HepG2 (cell line): ENCODE results near the gene MPZ. TPM values are rescaled to one million over a fixed set of nuclear protein-coding genes. Genes with fewer than 3 reads are reported as not detected.
A peak's percentile ranks its signal among the peaks of the same experiment; 100 is the strongest.

Source experiments
- ATAC-seq: fragments of 200-7000 bp; cut with Tn5 transposase; 3 replicates; pipeline ENCODE4 v1.9.1; 2020; ENCODE audit warnings: mild to moderate bottlenecking, moderate library complexity
- BruUV-seq: library from RNA; stranded (reverse); fragments of 400-500 nt; replicated peaks from 2 replicates; lab custom pipeline; 2021; lab: Mats Ljungman, UMichigan
- CTCF ChIA-PET: fragments of 300-600 bp; formaldehyde crosslinking; extraction: SDS; loops from one replicate; lab custom pipeline; 2021; ENCODE audit warnings: low total read pairs, inconsistent platforms, low intra/inter-chr PET ratio; lab: Yijun Ruan, JAX
- POLR2A ChIA-PET: fragments of 350-600 bp; sonication (Branson Sonifier 250); formaldehyde crosslinking; loops from one replicate; lab custom pipeline; 2020; ENCODE audit warnings: antibody characterized with exemption, inconsistent platforms; lab: Yijun Ruan, JAX
- DNase-seq: peaks from one replicate; pipeline ENCODE4 v3.0.0-alpha.2; 2015; ENCODE audit warnings: low spot score
- FAIRE-seq: peaks from 3 replicates; lab custom pipeline; 2011; peaks lifted over from hg19 to GRCh38; lab: Jason Lieb, UNC
- H2AFZ ChIP-seq: one replicate; pipeline ENCODE4 v1.6.1; 2011; ENCODE audit warnings: low read length, inconsistent platforms
- H3K27ac ChIP-seq: fragments of 300-600 bp; 3 replicates; pipeline ENCODE4 v1.8.0; 2011; ENCODE audit warnings: mixed run types, mild to moderate bottlenecking, mixed read lengths, low read length, inconsistent platforms; ENCODE audit not compliant: insufficient read depth; ENCODE audit errors: extremely low read length
- H3K27me3 ChIP-seq, 2 experiments: fragments of 200-600 bp in 1 of 2; 2 replicates in 1 of 2; 3 replicates in 1 of 2; pipeline versions ENCODE4 v1.6.0 to v1.8.0; 2011; ENCODE audit warnings: low read length in 2 of 2, mild to moderate bottlenecking in 2 of 2, moderate library complexity in 2 of 2, inconsistent platforms in 1 of 2; ENCODE audit not compliant: insufficient read depth in 2 of 2, control insufficient read depth in 1 of 2
- H3K36me3 ChIP-seq, 2 experiments: fragments of 200-600 bp in 1 of 2; replicated peaks in 1 of 2; 2 replicates in 1 of 2; 3 replicates in 1 of 2; pipeline versions ENCODE4 v1.5.1 to v1.8.0; 2011; ENCODE audit warnings: low read length in 2 of 2, inconsistent platforms in 1 of 2; ENCODE audit not compliant: insufficient read depth in 2 of 2, control insufficient read depth in 1 of 2
- H3K4me1 ChIP-seq: 2 replicates; pipeline ENCODE4 v1.5.1; 2012; ENCODE audit warnings: low read length, inconsistent platforms; ENCODE audit not compliant: insufficient read depth
- H3K4me2 ChIP-seq: 2 replicates; pipeline ENCODE4 v1.6.0; 2011; ENCODE audit warnings: low read depth, low read length, inconsistent platforms
- H3K4me3 ChIP-seq, 3 experiments: fragments of 200-600 bp in 1 of 3; sonication (generic), shearing (Covaris generic) in 1 of 3; replicated peaks in 1 of 3; 2 replicates each; pipeline ENCODE4 v1.5.1; 2011 to 2016; ENCODE audit warnings: low read length in 3 of 3, inconsistent platforms in 2 of 3, low read depth in 2 of 3, mild to moderate bottlenecking in 2 of 3, control low read depth in 1 of 3, mixed read lengths in 1 of 3; ENCODE audit not compliant: insufficient read depth in 1 of 3
- H3K79me2 ChIP-seq: one replicate; pipeline ENCODE4 v1.6.1; 2011; ENCODE audit warnings: low read length, inconsistent platforms; ENCODE audit not compliant: insufficient read depth
- H3K9ac ChIP-seq: 2 replicates; pipeline ENCODE4 v1.6.0; 2011; ENCODE audit warnings: mild to moderate bottlenecking, low read depth, low read length, inconsistent platforms; ENCODE audit not compliant: insufficient read depth
- H3K9me3 ChIP-seq: 2 replicates; pipeline ENCODE4 v1.5.1; 2012; ENCODE audit warnings: mild to moderate bottlenecking, low read length
- H4K20me1 ChIP-seq: 2 replicates; pipeline ENCODE4 v1.6.0; 2011; ENCODE audit warnings: inconsistent platforms, mild to moderate bottlenecking, low read length, moderate library complexity; ENCODE audit not compliant: insufficient read depth
- CSRNP2 ChIP-seq: sonication (generic); formaldehyde crosslinking; conservative IDR thresholded peaks from 2 replicates; pipeline ENCODE4 v1.8.0; 2022; ENCODE audit warnings: low read depth, missing genetic modification reagents
- ISX ChIP-seq: sonication (generic); formaldehyde crosslinking; conservative IDR thresholded peaks from 2 replicates; pipeline ENCODE4 v1.5.0; 2020; ENCODE audit warnings: missing genetic modification reagents
- MAFG ChIP-seq: sonication (generic); formaldehyde crosslinking; IDR thresholded peaks from 2 replicates; pipeline ENCODE4 v1.5.1; 2020; ENCODE audit warnings: mild to moderate bottlenecking, missing genetic modification reagents
- NR2C2 ChIP-seq: sonication (generic); formaldehyde crosslinking; IDR thresholded peaks from 2 replicates; pipeline ENCODE4 v1.4.0; 2020; ENCODE audit warnings: missing genetic modification reagents, mild to moderate bottlenecking, moderate library complexity, borderline replicate concordance
- NR2F6 ChIP-seq, 2 experiments: IDR thresholded peaks; 2 replicates each; pipeline ENCODE4 v1.6.1; 2016; ENCODE audit warnings: antibody characterized with exemption in 1 of 2, mild to moderate bottlenecking in 1 of 2
- PHB2 ChIP-seq: fragments of 450-650 bp; IDR thresholded peaks from 2 replicates; pipeline ENCODE4 v1.6.1; 2018; ENCODE audit not compliant: partially characterized antibody
- POGZ ChIP-seq: sonication (generic); formaldehyde crosslinking; IDR thresholded peaks from 2 replicates; pipeline ENCODE4 v1.4.0; 2020; ENCODE audit warnings: mild to moderate bottlenecking, missing genetic modification reagents
- POLR2G ChIP-seq: fragments of 200-400 bp; formaldehyde crosslinking; IDR thresholded peaks from 2 replicates; pipeline ENCODE4 v1.6.1; 2018; ENCODE audit warnings: mild to moderate bottlenecking, low read depth, low read length, moderate library complexity
- PRMT3 ChIP-seq: sonication (generic); formaldehyde crosslinking; IDR thresholded peaks from 2 replicates; pipeline ENCODE4 v1.8.1; 2022; ENCODE audit warnings: low read depth, mild to moderate bottlenecking, moderate library complexity, missing genetic modification reagents, borderline replicate concordance
- SMC3 ChIP-seq: IDR thresholded peaks from 2 replicates; pipeline ENCODE4 v1.6.1; 2011; ENCODE audit warnings: low read length, improper control_type of control experiment
- ZBTB10 ChIP-seq: sonication (generic); formaldehyde crosslinking; IDR thresholded peaks from 2 replicates; pipeline ENCODE4 v1.4.0; 2020; ENCODE audit warnings: missing genetic modification reagents, borderline replicate concordance
- ZBTB14 ChIP-seq: sonication (generic); formaldehyde crosslinking; IDR thresholded peaks from 2 replicates; pipeline ENCODE4 v1.4.0; 2020; ENCODE audit warnings: missing genetic modification reagents
- ZNF251 ChIP-seq: sonication (generic); formaldehyde crosslinking; IDR thresholded peaks from 2 replicates; pipeline ENCODE4 v1.9.0; 2021; ENCODE audit warnings: mild to moderate bottlenecking, missing genetic modification reagents
- ZNF30 ChIP-seq: sonication (generic); formaldehyde crosslinking; IDR thresholded peaks from 2 replicates; pipeline ENCODE4 v1.5.0; 2020; ENCODE audit warnings: mild to moderate bottlenecking, missing genetic modification reagents
- ZNF614 ChIP-seq: IDR thresholded peaks from 2 replicates; pipeline ENCODE4 v1.6.1; 2018; ENCODE audit warnings: missing biosample characterization, missing genetic modification reagents, inconsistent platforms, borderline replicate concordance
- ZNF7 ChIP-seq: IDR thresholded peaks from 2 replicates; pipeline ENCODE4 v1.6.1; 2016; ENCODE audit warnings: missing biosample characterization, missing genetic modification reagents
- ZNF883 ChIP-seq: sonication (generic); formaldehyde crosslinking; IDR thresholded peaks from 2 replicates; pipeline ENCODE4 v1.5.1; 2020; ENCODE audit warnings: mild to moderate bottlenecking, missing genetic modification reagents; ENCODE audit errors: not compliant biosample characterization
- WGBS: methylation state at CpG from one replicate; pipeline ENCODE4 v1.1.6; 2017; ENCODE audit warnings: low lambda C conversion rate; 5-methylcytosine and 5-hydroxymethylcytosine counted together
- in situ Hi-C: cut with HindIII; loops from 2 replicates; pipeline ENCODE4 v1.10.0; 2017; ENCODE audit warnings: low pct_unique_long_range_greater_than_20kb; ENCODE audit not compliant: extremely low pct_ligation_motif_present
- intact Hi-C: fragments of 100-400 bp; cut with micrococcal nuclease; formaldehyde crosslinking; loops from one replicate; pipeline ENCODE4 v1.10.0; 2022; ENCODE audit not compliant: unreplicated experiment
- polyA plus RNA-seq, 8 experiments: library from polyadenylated mRNA; depleted of rRNA in 3 of 8; stranded (reverse) in 7 of 8; unstranded in 1 of 8; fragments of >200 nt; fragmentation: Illumina TruSeq in 4 of 8; extraction: Trizol in 4 of 8; gene quantifications; 2 replicates each; pipeline versions ENCODE4 v1.2.1 to v1.2.3, GENCODE V29; 2011 to 2016; ENCODE audit warnings: low read depth in 4 of 8, missing spikeins in 1 of 8, mixed read lengths in 1 of 8; ENCODE audit not compliant: insufficient read depth in 1 of 8
- total RNA-seq, 5 experiments: library from RNA; depleted of rRNA; stranded (reverse); fragments of >200 nt; fragmentation: Illumina TruSeq; extraction: Trizol; gene quantifications; 2 replicates each; pipeline ENCODE4 v1.2.3, GENCODE V29; 2016; ENCODE audit warnings: low read depth in 1 of 5
- TF ChIP-seq, protein P1 (sequence below): IDR thresholded peaks from 2 replicates; pipeline ENCODE4 v1.6.1; 2018; ENCODE audit warnings: missing genetic modification reagents, mild to moderate bottlenecking, missing compliant biosample characterization

MPZ gene
- total and polyA plus RNA-seq, 2 of the 13 experiments (the other 11 are each of a cell fraction or from before 2014, with no cell fraction given) = 18.3 to 24.6 TPM

DNA sequence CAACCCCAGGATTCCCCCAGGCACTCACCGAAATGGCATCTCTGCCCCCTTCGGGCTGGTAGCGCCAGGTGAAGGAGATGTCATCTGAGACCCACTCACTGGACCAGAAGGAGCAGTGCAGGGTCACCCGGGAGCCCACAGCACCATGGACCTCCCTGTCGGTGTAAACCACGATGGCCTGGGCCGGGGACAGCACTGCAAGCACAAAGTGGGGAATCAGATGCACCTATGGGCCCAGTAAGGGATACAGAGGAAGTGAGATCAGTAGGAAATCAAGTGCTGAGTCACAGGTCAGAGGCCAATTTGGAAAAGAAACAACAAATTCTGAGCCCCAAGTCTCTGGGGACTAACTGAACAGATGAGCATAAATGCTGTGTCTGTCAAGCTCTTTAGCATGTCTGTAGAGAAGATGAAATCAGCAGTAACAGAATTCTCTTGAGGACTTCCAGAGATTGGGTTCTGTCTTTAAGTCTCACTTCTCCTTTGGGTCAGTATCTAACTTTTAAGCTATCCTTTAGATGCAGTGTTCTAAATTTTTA lies 2.5 kb downstream of the MPZ start:
- H2AFZ ChIP-seq = peak overlapping the region; percentile 63
- BruUV-seq = no TSS peak
- H3K4me3 ChIP-seq = peak overlapping the region in 2 of 3 experiments; percentile 44 to 60; a peak in 4 of 6 replicates
- in situ Hi-C loops = no loop called here
- ChIA-PET POLR2A (interaction anchor here (1.3 to 2.4 kb wide), 6 partner anchors 10 to 141 kb away, joined by 3 to 12 read pairs (median 4); partner anchors contain the start of genes PPOX and TOMM40L), CTCF (no interaction called here)
- intact Hi-C loops = no loop called here
- H3K9me3 ChIP-seq = no peaks in the 10 kb centered on the region
- peaks cover 80% of the 10 kb centered on the region for H3K4me1 ChIP-seq
- no peaks in the 10 kb centered on the region for H3K79me2 ChIP-seq
- 66% methylated on average over 7 of the region's 7 CpGs for WGBS
- DNase-seq (peak; percentile 54), ATAC-seq (peak; percentile 55), FAIRE-seq (no peak)
- no peaks in the 10 kb centered on the region for H4K20me1 ChIP-seq
- H3K36me3 ChIP-seq = no peaks in the 10 kb centered on the region
- H3K27ac ChIP-seq = peak overlapping the region; percentile 31
- H3K4me2 ChIP-seq = peak overlapping the region; percentile 69
- H3K27me3 ChIP-seq = no peaks in the 10 kb centered on the region
- H3K9ac ChIP-seq = peak overlapping the region; percentile 46; the same call in 1 of the 2 replicates
- TF ChIP-seq POGZ (no peak), CSRNP2 (CRISPR knock-in tag) (no peak), ISX (no peak), PRMT3 (CRISPR knock-in tag) (no peak), NR2C2 (peak; percentile 70), SMC3 (no peak), POLR2G (peak; percentile 28; the same call in 1 of the 2 replicates), PHB2 (no peak), MAFG (CRISPR knock-in tag) (no peak), ZNF7 (CRISPR knock-in tag) (no peak), NR2F6 (IDR thresholded peaks at IDR 0.05) (peak; percentile 52; the same call in 1 of the 2 replicates), NR2F6 (CRISPR knock-in tag; IDR thresholded peaks at IDR 0.05) (peak; percentile 80; the same call in 1 of the 2 replicates), ZNF30 (CRISPR knock-in tag) (no peak), ZNF883 (CRISPR knock-in tag) (no peak), ZNF614 (no peak), ZBTB10 (CRISPR knock-in tag) (no peak), ZNF251 (no peak), ZBTB14 (CRISPR knock-in tag) (no peak)
- TF ChIP-seq, protein P1, sequence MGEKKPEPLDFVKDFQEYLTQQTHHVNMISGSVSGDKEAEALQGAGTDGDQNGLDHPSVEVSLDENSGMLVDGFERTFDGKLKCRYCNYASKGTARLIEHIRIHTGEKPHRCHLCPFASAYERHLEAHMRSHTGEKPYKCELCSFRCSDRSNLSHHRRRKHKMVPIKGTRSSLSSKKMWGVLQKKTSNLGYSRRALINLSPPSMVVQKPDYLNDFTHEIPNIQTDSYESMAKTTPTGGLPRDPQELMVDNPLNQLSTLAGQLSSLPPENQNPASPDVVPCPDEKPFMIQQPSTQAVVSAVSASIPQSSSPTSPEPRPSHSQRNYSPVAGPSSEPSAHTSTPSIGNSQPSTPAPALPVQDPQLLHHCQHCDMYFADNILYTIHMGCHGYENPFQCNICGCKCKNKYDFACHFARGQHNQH (CRISPR knock-in tag) = no peak
